Forelimb muscle (tissue), 1 donor: ENCODE measurements around the gene EID2B. TPM values are rescaled to one million over a fixed set of nuclear protein-coding genes. Genes with fewer than 3 reads are reported as not detected.

Source experiments
- DNase-seq: peaks from one replicate; pipeline ENCODE4 v3.0.0-alpha.2; 2013; ENCODE audit warnings: low read depth
- polyA plus RNA-seq: library from polyadenylated mRNA; unstranded; fragments of 120-200 nt; gene quantifications from one replicate; pipeline ENCODE4 v1.2.1, GENCODE V29; 2013; ENCODE audit not compliant: insufficient read length

The EID2B gene
- polyA plus RNA-seq, 1 donor, result 2.0 TPM

DNA sequence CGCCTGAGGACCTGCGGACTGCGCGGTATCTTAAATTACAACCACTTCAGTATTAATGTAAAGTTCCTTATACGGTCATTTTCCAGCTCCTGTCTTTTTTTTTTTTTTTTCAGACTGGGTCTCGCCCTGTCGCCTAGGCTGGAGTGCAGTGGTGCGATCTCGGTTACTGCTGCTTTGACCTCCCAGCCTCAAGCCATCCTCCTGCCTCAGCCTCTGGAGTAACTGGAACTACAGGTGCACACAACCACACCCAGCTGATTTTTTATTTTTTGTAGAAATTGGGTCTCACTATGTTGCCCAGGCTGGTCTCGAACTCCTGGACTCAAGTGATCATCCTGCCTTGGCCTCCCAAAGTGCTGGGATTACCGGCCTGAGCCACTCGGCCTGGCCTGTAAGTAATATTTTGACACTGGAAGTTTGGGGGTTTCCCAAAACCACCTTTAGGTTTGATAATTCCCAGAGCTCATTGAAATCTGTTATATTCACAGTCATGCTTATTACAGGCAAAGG is 406 bp upstream of the EID2B start:
- no peak for DNase-seq

DNA sequence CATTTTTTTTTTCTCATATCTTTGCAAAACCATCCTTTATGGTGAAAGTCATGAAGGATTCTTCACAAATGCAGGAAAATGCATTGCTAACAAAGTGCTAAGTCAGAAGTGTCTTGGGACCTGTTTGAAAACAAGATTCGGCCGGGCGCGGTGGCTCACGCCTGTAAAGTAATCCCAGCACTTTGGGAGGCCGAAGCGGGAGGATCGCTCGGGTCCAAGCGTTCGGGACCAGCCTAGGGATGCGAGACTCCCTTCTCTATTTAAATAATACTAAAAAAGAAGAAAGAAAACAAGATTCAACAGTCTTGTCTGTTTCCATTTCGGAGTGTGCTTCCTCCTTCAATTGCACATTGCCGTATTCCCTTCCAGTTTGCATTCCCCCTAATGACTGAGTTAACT is 819 bp downstream of the EID2B start:
- DNase-seq, result no peak

DNA sequence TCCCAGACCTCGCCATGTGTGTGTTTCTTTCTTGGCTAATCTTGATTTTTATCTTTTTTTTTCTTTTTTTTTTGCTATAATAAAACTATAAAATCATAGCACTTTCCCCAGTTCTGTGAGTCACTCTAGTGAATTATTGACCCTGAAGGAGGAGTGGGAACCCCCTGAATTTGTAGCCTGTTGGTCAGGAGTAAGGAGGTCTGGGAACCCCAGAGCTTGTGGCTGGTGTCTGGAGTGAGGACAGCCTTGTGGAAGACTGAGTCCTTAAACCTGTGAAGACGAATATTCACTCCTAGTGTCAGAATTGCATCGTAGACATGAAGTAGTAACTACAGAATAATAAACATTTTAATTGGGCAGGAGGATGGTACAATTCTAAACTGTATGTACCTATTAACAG is 7.4 kb downstream of the EID2B start:
- DNase-seq, result no peak

DNA sequence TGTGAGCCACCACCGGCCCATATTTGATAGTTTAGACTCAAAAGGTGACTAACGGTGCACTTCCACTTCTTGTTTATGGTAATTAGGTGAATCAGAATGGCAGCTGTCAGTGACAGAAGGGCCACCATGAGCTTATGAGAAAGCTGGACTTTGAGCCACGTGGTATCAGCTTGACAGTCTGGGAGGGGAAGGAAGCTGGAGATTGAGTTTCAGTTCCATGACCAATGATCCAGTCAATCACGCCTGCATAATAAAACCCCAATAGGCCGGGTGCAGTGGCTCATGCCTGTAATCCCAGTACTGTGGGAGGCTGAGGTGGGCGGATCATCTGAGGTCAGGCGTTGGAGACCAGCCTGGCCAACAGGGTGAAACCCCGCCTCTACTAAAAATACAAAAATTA is 8.2 kb downstream of the EID2B start:
- DNase-seq, result no peak

DNA sequence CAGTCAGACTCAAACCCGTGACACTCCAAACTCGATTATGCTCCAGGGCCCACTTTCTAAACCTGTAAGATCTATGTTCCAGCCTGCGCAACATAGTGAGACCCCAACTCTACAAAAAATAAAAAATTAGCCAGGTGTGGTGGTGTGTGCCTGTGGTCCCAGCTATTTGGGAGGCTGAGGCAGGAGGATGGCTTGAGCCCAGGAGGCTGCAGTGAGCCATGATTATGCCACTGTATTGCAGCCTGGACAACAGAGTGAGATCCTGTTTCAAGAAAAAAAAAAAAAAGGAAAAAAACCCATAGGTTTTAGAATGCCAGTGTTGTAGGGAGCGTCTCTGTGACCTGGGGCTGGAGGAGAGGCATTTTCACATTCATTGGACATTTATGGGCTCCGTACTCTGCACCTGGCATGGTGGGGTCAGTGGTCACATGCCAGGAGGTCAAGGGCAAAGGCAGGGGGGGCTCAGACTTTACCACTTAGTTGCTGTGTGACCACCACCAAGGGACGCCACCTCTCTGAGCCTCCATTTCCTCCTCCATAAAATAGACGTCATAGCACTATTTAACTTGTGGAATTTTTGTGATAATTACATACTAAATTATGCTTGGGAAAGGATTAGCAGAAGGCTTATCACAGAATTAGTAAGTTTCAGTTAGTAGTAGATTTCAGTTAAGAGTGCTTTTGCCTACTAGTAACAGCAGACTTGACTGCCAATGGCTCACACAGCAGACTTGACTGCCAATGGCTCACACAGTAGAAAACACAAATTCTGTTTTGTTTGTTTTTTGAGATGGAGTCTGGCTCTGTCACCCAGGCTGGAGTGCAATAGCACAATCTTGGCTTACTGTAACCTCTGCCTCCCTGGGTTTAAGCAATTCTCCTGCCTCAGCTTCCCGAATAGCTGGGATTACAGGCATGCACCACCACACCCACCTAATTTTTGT is 11.8 kb downstream of the EID2B start:
- no peak for DNase-seq

DNA sequence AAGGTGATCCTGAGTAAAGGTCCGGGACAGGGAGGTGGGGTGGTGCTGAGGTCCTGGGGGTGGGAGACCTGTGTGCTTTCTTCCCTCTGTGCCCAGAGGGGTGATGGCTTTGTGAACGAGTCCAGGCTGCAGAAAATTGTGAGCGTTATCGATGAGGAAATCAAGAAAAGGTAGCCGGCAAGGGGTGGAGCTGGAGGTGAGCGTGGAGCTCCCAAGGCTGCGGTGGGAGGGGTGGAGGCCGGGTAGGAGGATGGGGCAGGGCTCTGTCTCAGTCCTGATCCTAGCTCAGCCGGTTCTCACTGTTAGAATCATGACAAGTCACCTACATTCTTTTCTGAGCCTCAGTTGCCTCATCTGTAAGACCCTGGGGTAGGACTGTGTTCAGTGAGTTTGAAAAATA is 13.7 kb downstream of the EID2B start:
- no peak for DNase-seq

DNA sequence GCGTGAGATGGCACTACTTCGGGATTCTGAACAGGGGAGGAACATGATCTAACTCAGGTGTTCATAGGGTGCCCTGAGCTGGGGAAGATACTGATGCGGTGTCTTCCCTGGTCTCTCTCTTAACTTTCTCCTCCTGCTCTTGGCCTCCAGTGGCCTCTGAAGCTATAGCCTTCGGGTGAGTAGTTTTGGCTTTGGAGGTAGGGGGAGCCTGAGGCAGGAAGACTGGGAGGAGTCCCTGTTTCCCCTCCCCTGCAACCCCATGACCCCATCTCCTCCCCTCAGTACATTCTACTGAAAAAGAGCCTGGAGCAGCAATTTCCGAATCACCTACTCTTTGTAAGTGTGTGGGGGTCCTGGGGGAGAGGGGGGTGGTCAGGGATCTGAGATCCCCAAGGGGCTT is 14.2 kb downstream of the EID2B start:
- DNase-seq, result no peak

DNA sequence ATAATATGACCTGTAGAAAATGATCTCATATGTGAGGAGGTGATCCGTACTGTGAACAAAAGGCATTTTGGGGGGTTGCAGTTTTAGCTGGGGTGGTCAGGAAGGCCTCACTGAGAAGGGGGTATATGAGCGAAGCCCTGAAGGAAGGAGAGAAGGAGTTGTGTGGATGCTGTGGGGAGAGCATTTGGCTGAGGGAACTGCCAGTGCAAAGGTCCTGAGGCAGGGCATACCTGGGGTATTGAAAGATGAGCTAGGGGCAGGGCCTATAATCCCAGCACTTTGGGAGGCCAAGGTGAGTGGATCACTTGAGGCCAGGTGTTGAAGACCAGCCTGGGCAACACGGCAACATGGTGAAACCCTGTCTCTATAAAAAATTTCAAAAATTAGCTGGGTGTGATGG is 15.2 kb downstream of the EID2B start:
- DNase-seq, result no peak

DNA sequence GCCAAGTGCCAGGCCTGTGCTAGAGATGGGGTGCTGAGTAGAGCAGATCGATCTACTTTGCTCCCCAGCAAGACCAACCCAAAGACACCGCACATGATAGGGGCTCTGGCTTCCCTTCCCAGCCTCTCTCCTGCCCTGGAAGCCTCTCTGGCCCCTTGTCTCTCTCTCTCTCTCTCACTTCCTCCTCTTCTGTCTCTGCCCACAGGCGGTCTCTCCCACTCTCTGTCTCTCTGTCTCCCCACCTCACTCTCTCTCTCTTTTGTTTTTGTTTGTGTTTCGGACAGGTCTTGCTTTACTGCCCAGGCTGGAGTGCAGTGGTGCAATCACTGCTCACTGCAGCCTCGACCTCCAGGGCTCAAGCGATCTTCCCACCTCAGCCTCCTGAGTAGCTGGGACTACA is 16.4 kb downstream of the EID2B start:
- no peak for DNase-seq

DNA sequence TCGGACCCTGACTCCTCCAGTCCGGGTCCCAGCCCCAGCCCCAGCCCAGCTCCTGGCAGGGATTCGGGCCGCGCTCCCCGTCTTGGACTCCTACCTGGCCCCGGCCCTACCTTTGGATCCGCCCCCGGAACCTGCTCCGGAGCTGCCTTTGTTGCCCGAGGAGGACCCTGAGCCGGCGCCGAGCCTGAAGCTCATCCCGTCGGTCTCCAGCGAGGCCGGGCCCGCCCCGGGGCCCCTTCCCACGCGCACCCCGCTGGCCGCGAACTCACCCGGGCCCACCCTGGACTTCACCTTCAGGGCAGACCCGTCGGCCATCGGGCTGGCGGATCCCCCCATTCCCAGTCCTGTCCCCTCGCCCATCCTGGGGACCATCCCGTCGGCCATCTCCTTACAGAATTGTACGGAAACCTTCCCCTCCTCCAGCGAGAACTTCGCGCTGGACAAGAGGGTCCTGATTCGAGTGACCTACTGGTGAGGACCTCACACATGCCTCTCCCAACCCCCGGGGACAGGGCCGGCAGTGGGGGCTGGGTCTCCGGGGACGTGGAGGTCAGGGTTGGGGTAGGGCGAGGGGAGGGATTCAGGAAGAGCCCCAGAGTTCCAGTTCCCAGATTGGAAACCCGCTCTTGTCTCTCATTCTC is 17.0 kb downstream of the EID2B start:
- no peak for DNase-seq

DNA sequence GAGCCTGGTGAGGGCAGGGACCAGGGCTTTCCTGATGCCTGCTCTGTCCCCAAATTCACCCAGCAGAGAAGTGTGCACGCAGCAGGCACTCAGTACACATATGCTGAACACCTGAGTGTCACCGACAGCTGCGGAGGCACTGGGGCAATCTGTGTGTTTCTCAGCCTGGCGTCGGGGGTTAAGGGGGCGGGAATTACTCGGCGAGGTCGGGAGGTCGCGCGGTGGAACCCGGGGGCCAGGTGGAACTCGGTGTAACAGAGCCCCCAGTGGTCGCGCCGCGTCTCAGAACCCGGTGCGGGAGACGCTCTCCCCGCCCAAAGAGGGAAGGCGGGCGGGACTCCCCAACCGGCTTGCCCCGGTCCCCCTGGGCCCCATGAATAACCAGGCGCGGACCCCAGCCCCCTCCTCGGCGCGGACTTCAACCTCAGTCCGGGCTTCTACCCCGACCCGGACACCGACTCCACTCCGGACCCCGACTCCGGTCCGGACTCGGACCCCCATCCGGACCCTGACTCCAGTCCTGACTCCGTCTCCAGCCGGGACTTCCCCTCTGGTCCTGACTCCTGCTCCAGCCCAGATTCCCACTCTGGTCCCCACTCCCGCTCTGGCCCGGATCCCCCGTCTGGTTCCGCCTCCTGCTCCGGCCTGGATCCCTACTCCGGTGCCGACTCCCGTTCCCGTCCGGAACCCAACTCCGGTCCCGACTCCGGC is 17.7 kb downstream of the EID2B start, which contains the start of gene SELENOV:
Gene SELENOV (plus strand): TSS at position 300 of the 711 bp plus-strand sequence. CDS start 74 bp downstream, at position 374.
- DNase-seq, result no peak

DNA sequence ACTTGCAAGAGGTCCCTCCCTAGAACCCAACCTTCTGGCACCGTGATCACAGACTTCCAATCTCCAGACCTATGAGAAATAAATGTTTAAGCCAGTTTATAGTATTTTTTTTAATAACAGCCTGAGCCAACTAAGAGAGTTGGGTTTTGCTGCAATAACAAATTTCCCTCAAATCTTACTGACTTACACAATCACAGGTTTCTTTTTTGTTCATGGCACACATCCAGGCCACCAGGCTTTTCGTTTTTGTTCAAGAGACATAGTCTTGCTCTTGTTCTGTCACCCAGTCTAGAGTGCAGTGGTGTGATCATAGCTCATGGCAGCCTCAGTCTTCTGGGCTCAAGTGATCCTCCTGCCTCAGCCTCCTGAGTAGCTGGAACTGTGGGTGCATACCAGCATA is 19.7 kb downstream of the EID2B start:
- no peak for DNase-seq

DNA sequence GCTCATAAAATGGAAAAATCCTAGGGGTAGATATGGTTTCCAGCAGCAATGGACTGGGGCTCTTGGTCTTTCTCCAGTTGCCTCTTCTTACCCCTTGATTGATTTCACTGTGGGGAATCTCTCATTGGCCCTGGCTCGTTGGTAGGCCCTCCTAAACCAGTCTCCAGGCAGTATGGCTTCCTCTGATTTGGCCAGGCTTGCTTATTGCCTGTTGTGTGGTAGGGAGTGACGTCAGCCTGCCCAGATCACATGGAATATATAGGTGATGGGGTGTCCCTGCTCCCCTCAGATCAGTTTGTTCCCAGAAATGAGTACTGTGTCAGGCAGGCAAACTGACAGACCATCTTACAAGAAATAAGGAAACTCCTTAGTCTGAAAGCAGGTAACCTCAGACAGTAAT is 23.4 kb downstream of the EID2B start:
- no peak for DNase-seq

DNA sequence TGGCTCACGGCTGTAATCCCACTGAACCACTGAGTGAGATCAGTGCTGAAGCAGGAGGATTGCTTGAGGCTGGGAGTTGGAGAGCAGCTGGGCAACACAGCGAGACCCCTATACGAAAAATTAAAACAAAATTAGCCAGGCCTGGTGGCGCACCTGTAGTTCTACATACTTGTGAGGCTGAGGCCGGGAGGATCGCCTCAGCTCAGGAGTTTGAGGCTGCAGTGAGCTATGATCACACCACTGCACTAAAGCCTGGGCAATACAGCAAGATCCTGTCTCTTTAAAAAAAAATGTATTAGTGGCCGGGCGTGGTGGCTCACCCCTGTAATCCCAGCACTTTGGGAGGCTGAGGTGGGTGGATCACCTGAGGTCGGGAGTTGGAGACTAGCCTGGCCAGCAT is 24.0 kb downstream of the EID2B start:
- no peak for DNase-seq

DNA sequence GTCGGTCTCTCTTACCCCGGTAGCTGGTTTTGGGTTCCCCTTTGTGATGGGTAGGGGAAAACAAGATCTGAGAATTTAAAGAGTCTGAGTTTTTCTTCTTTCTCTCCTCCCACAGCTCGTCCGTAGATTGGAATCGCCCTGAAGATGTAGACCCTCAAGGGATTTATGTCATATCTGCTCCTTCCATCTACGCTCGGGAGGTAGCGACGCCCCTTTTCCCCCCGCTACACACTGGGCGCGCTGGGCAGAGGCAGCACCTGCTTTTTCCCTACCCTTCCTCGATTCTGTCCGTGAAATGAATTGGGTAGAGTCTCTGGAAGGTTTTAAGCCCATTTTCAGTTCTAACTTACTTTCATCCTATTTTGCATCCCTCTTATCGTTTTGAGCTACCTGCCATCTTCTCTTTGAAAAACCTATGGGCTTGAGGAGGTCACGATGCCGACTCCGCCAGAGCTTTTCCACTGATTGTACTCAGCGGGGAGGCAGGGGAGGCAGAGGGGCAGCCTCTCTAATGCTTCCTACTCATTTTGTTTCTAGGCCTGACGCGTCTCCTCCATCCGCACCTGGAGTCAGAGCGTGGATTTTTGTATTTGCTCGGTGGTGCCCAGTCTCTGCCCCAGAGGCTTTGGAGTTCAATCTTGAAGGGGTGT is 24.8 kb downstream of the EID2B start:
- DNase-seq, result no peak

DNA sequence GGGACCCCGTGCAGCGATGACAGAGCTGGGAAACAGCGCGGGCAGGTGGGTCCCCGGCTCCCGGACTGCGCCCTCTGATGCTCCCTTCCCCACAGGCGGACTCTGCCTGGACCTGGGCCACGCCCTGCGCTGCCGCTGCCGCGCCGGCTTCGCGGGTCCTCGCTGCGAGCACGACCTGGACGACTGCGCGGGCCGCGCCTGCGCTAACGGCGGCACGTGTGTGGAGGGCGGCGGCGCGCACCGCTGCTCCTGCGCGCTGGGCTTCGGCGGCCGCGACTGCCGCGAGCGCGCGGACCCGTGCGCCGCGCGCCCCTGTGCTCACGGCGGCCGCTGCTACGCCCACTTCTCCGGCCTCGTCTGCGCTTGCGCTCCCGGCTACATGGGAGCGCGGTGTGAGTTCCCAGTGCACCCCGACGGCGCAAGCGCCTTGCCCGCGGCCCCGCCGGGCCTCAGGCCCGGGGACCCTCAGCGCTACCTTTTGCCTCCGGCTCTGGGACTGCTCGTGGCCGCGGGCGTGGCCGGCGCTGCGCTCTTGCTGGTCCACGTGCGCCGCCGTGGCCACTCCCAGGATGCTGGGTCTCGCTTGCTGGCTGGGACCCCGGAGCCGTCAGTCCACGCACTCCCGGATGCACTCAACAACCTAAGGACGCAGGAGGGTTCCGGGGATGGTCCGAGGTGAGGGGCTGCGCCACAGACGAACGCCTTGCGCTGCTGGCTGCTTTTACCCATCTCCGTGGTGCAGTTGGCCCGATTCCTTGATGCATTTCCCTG is 25.5 kb downstream of the EID2B start:
- peak; percentile 24 for DNase-seq

DNA sequence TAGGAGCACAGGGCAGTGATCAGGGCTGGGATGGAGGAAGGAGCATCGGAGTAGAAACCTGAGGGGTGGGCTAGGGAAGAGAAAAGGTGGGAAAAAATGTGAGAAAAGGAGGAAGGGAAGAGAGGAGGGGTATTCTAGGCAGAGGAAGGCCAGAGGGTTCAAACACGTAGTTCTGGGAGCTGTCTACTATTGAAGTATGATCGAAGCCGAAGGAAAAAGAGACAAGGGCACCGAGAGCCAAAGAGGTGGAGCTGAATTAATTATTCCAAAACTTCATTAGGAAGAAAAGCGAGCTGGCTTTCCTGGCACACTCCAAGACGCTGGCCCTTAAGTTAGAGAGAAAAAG is 26.1 kb downstream of the EID2B start:
- DNase-seq, result no peak

DNA sequence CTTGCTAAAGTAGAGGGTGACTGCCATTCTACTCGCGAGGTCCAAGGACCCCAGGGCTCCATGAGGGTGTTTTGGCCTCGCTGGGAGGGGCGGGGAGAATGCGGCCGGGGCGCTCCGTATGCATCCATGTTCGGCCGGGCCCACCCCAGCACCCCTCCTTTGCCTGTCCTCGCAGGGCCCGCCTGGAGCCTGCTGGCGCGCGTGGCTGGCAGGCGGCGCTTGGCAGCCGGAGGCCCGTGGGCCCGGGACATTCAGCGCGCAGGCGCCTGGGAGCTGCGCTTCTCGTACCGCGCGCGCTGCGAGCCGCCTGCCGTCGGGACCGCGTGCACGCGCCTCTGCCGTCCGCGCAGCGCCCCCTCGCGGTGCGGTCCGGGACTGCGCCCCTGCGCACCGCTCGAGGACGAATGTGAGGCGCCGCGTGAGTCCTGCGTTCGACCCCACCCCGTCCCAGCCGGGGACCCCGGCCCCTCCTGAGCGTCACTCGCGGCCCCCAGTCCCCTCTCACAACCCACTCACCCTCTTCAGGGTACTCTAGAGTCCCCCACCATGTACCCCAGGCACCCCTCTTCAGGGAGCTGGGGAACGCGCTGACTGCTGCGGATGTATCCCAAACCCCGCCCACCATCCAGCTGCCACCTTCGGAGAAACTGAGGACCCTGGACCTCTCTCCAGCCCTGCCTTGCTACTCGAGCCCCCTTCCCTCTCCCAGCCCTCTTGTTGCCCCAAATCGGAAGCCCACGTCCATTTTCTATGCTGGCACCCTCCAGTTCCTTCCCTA is 29.8 kb downstream of the EID2B start:
- DNase-seq, result no peak

DNA sequence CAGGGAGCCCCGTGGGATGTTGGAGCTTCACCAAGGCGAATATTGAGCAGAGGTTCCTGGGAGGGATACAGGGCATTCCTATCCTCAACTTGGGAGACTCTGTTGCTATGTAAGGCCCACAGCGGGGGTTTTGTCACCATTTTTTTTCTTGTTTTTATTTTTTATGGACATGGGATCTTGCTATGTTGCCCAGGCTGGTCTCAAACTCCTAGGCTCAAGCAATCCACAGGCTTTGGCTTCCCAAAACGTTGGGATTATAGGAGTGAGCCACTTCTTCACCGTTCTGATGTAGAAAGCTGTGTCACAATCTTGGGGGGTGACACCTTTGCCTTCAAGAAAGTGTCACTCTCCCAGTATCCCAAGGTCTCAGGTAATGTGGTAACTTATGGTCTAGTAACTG is 31.3 kb downstream of the EID2B start:
- no peak for DNase-seq

DNA sequence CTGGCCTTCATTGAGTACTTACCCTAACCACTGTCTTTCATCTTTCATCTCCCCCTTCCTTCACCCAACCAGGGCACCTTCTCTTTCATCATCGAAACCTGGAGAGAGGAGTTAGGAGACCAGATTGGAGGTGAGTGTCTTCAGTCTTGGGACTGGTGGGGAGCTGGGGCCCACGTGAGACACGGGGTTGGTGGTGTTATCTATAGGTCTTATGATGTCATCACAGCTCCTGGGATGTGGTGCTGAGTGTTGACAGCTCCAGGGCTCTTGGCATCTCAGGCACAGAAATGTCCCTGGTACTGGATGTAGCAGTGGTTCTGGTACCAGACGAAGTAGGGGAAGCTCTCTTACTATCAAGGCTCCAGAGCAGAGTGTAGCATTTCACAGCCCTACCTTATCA is 32.1 kb downstream of the EID2B start:
- no peak for DNase-seq
